Prostate gland (tissue), 2 donors: ENCODE measurements around the gene COMMD1.

ENCODE experiments used
- CTCF ChIP-seq, 4 experiments: fragments of 200-600 bp in 2 of 4; fragments of 450-650 bp in 2 of 4; sonication (generic) in 2 of 4; IDR thresholded peaks; 1 replicate in 3 of 4; 2 replicates in 1 of 4; pipeline ENCODE4 v1.5.1; 2016 to 2019; ENCODE audit warnings: antibody characterized with exemption in 4 of 4, mild to moderate bottlenecking in 2 of 4, moderate library complexity in 2 of 4
- POLR2A ChIP-seq: fragments of 450-650 bp; IDR thresholded peaks from one replicate; pipeline ENCODE4 v1.6.1; 2016; ENCODE audit warnings: antibody characterized with exemption, mild to moderate bottlenecking
- POLR2AphosphoS5 ChIP-seq: sonication (generic); formaldehyde crosslinking; IDR thresholded peaks from one replicate; pipeline ENCODE4 v1.6.1; 2017; ENCODE audit warnings: antibody characterized with exemption

GRCh38 chr2:62112179-62112578 lies 206.7 kb downstream of the COMMD1 start:
- TF ChIP-seq POLR2A (no peak), CTCF (IDR thresholded peaks at IDR 0.05) (no peak), POLR2AphosphoS5 (peak; percentile 82)
